ENCODE results near the gene NOTCH1. TPM values are rescaled to one million over a fixed set of nuclear protein-coding genes. Genes with fewer than 3 reads are reported as not detected.
"Not testable (repeated sequence)": the region's sequence is repeated elsewhere in the genome, so short reads cannot be mapped to it uniquely, and the experiment has no call there.

NOTCH1 gene
- total and polyA plus RNA-seq, 2 of the 8 experiments (the other 6 are each of a cell fraction or from before 2014, with no cell fraction given): 6.9 to 55.6 TPM

- H3K36me3 ChIP-seq (ENCODE audit: control insufficient read depth in 2 of 4, insufficient read depth in 4 of 4, low read length in 3 of 4); H2BK20ac ChIP-seq (ENCODE audit: low read length); H2AFZ ChIP-seq (ENCODE audit: low read length); H3K9ac ChIP-seq (replicated peaks in 1 of 4; ENCODE audit: extremely low read depth in 1 of 4, low read depth in 3 of 4, low read length in 3 of 4); H3K27me3 ChIP-seq (replicated peaks in 1 of 4; ENCODE audit: control insufficient read depth in 3 of 4, extremely low read depth in 1 of 4, insufficient read depth in 3 of 4, low read length in 3 of 4); H2BK15ac ChIP-seq (ENCODE audit: low read length); H2AK5ac ChIP-seq (ENCODE audit: low read depth, low read length); H2BK12ac ChIP-seq (ENCODE audit: low read depth, low read length); H3K23ac ChIP-seq (ENCODE audit: insufficient read length); H3K18ac ChIP-seq (ENCODE audit: extremely low read depth, low read length); H2BK5ac ChIP-seq (ENCODE audit: low read depth, low read length); H3K14ac ChIP-seq (ENCODE audit: insufficient read length); H2BK120ac ChIP-seq (replicated peaks; ENCODE audit: low read depth, low read length); H4K20me1 ChIP-seq (replicated peaks in 1 of 2; ENCODE audit: control insufficient read depth in 1 of 2, insufficient read depth in 2 of 2, low read length in 2 of 2); H4K91ac ChIP-seq (replicated peaks; ENCODE audit: insufficient read length, low read length); H3K4me1 ChIP-seq (replicated peaks in 1 of 4; ENCODE audit: control insufficient read depth in 3 of 4, insufficient read depth in 4 of 4, low read length in 3 of 4); POLR2A ChIA-PET (ENCODE audit: partially characterized antibody); H3K56ac ChIP-seq (replicated peaks; ENCODE audit: insufficient read length, low read depth, low read length); H3K4me2 ChIP-seq (ENCODE audit: insufficient read depth in 1 of 2, low read depth in 2 of 2, low read length in 2 of 2); H4K8ac ChIP-seq (ENCODE audit: extremely low read depth, insufficient read depth, low read length); DNase-seq (ENCODE audit: low read depth in 1 of 2, low spot score in 2 of 2); H3K4me3 ChIP-seq (ENCODE audit: extremely low read depth in 1 of 4, insufficient read depth in 2 of 4, low read depth in 3 of 4, low read length in 4 of 4); CTCF ChIA-PET (ENCODE audit: partially characterized antibody); H3K4ac ChIP-seq (replicated peaks; ENCODE audit: insufficient read length, low read depth, low read length); H4K5ac ChIP-seq (ENCODE audit: insufficient read length, low read depth, low read length); H3K79me1 ChIP-seq (ENCODE audit: low read depth, low read length); H3K79me2 ChIP-seq (ENCODE audit: control insufficient read depth in 1 of 2, insufficient read depth in 2 of 2, low read length in 2 of 2); FAIRE-seq; H3K27ac ChIP-seq (ENCODE audit: low read depth, low read length); H3K23me2 ChIP-seq (ENCODE audit: low read depth, low read length): not testable (repeated sequence)
- H3K9me3 ChIP-seq (ENCODE audit: insufficient read depth in 2 of 2, low read depth in 1 of 2, low read length in 1 of 2): peaks cover 17 to 18% of the 10 kb centered on the region in 2 experiments
- 100% methylated on average over 2 of the region's 2 CpGs; no CpG with 5 or more reads in 1 of the 2 experiments for WGBS, 2 experiments (ENCODE audit: extremely low coverage in 1 of 2, insufficient coverage in 1 of 2, insufficient read length in 1 of 2, insufficient replicate concordance in 2 of 2, low coverage in 1 of 2, low lambda C conversion rate in 2 of 2, missing lambda C conversion rate in 1 of 2)
Measured at GRCh38 chr9:136559371-136559770, 13.5 kb upstream of the NOTCH1 start.

DNA sequence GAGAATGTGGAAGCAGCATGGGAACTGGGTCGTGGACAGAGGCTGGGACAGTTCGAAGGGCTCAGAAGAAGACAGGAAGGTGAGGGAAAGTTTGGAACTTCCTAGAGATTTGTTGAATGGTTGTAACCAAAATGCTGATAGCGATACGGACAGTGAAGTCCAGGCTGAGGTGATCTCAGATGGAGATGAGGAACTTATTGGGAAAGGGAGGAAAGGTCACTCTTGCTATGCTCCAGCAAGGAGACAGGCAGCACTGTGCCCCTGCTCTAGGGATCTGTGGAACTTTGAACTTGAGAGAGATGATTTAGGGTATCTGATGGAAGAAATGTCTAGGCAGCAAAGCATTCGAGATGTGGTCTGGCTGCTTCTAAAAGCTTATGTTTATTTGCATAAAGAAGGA lies 13.0 kb upstream of the NOTCH1 start:
- H3K23me2 ChIP-seq (ENCODE audit: low read depth, low read length); H3K56ac ChIP-seq (replicated peaks; ENCODE audit: insufficient read length, low read depth, low read length); H2BK120ac ChIP-seq (replicated peaks; ENCODE audit: low read depth, low read length); H3K27me3 ChIP-seq (replicated peaks in 1 of 4; ENCODE audit: control insufficient read depth in 3 of 4, extremely low read depth in 1 of 4, insufficient read depth in 3 of 4, low read length in 3 of 4); H3K14ac ChIP-seq (ENCODE audit: insufficient read length); H3K79me2 ChIP-seq (ENCODE audit: control insufficient read depth in 1 of 2, insufficient read depth in 2 of 2, low read length in 2 of 2); H2BK5ac ChIP-seq (ENCODE audit: low read depth, low read length); H4K20me1 ChIP-seq (replicated peaks in 1 of 2; ENCODE audit: control insufficient read depth in 1 of 2, insufficient read depth in 2 of 2, low read length in 2 of 2); H3K9ac ChIP-seq (replicated peaks in 1 of 4; ENCODE audit: extremely low read depth in 1 of 4, low read depth in 3 of 4, low read length in 3 of 4); H3K27ac ChIP-seq (ENCODE audit: low read depth, low read length); H3K18ac ChIP-seq (ENCODE audit: extremely low read depth, low read length); H2BK15ac ChIP-seq (ENCODE audit: low read length); H2AK5ac ChIP-seq (ENCODE audit: low read depth, low read length); H3K4me2 ChIP-seq (ENCODE audit: insufficient read depth in 1 of 2, low read depth in 2 of 2, low read length in 2 of 2); H3K4me1 ChIP-seq (replicated peaks in 1 of 4; ENCODE audit: control insufficient read depth in 3 of 4, insufficient read depth in 4 of 4, low read length in 3 of 4); H4K91ac ChIP-seq (replicated peaks; ENCODE audit: insufficient read length, low read length); H3K4ac ChIP-seq (replicated peaks; ENCODE audit: insufficient read length, low read depth, low read length); H2BK12ac ChIP-seq (ENCODE audit: low read depth, low read length); H3K79me1 ChIP-seq (ENCODE audit: low read depth, low read length); H4K8ac ChIP-seq (ENCODE audit: extremely low read depth, insufficient read depth, low read length); POLR2A ChIA-PET (ENCODE audit: partially characterized antibody); H3K23ac ChIP-seq (ENCODE audit: insufficient read length); H3K4me3 ChIP-seq (ENCODE audit: extremely low read depth in 1 of 4, insufficient read depth in 2 of 4, low read depth in 3 of 4, low read length in 4 of 4); H3K36me3 ChIP-seq (ENCODE audit: control insufficient read depth in 2 of 4, insufficient read depth in 4 of 4, low read length in 3 of 4); DNase-seq (ENCODE audit: low read depth in 1 of 2, low spot score in 2 of 2); FAIRE-seq; H2BK20ac ChIP-seq (ENCODE audit: low read length); H4K5ac ChIP-seq (ENCODE audit: insufficient read length, low read depth, low read length); H2AFZ ChIP-seq (ENCODE audit: low read length): not testable (repeated sequence)
- H3K9me3 ChIP-seq (ENCODE audit: insufficient read depth in 2 of 2, low read depth in 1 of 2, low read length in 1 of 2): peaks cover 17 to 18% of the 10 kb centered on the region in 2 experiments
- WGBS, 2 experiments (ENCODE audit: extremely low coverage in 1 of 2, insufficient coverage in 1 of 2, insufficient read length in 1 of 2, insufficient replicate concordance in 2 of 2, low coverage in 1 of 2, low lambda C conversion rate in 2 of 2, missing lambda C conversion rate in 1 of 2): 88% methylated on average over 5 of the region's 5 CpGs; no CpG with 5 or more reads in 1 of the 2 experiments
- CTCF ChIA-PET (ENCODE audit: partially characterized antibody): interaction anchor here (1.1 kb wide), 1 partner anchor 199 kb away, joined by 3 read pairs; no protein-coding TSS in a partner anchor
